ENCODE measurements around the gene MYLK.

DNA sequence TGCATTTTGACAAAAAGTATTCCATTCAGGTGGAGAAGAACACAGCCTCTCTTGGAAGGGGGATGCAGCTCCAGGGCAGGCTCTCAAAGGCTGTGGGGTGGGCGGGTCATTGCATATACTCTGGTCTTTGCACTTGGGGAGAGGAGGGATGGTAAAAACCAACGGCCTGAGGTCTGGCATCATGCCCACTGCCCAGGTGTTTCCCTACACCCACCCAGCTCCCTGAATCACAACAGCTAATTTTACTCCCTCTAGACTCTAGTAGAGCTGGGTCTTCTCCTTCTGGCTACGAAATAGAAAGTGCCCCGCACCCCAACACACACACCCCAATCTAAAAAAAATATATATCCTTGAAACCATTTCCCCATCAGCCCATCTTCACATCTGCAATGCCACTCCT lies 1.0 kb downstream of the MYLK start:
- TF ChIP-seq EZH2 (IDR thresholded peaks at IDR 0.05) (no peak), POLR2AphosphoS5 (IDR thresholded peaks at IDR 0.05; ENCODE audit: borderline replicate concordance, low read depth, low read length) (no peak)

All from SK-N-MC (cell line).